HG03280 (cell line): Measurements from ENCODE around the gene CWC27.
"Not testable (repeated sequence)": the region's sequence is repeated elsewhere in the genome, so short reads cannot be mapped to it uniquely, and the experiment has no call there.

Experiments
- ATAC-seq: cut with Tn5 transposase; IDR thresholded peaks from one replicate; pipeline ENCODE4 v1.9.1; 2021; ENCODE audit warnings: mild to moderate bottlenecking, moderate library complexity; ENCODE audit not compliant: unreplicated experiment

CWC27 gene

DNA sequence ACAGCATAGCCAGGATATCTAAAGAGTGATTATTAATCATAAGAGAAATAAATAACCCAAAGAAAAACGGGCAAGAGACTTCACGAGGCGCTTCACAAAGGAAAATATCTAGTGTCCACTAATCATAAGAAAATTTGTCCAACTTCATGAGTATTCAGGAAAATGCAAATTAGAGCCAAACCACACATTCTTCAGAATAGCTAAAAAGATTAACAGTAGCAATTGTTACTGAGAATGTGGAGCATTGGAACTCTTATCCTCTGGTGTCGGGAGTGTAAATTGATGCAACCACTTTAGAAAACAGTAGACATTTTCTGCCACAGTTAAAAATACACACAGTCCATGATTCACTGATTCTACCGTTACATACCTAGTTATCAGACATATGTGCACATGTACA lies 145.7 kb downstream of the CWC27 start:
- no peak for ATAC-seq

DNA sequence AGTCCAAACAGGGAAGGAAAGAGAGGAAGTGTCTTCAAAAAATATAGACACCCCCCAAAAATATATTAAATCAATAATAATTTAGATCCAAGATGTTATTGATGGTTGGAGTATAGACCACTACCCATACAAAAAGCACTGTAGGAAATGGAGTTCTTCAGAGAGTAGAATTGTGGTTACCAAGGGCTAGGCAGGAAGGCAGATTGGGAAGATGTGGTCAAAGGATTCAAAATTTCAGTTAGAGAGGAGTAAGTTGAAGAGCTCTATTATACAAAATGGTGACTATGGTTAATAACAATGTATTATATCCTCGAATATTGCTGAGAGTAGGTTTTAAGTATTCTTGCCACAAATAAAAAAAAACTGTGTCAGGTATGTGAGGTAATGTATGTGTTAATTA lies 149.4 kb downstream of the CWC27 start:
- ATAC-seq = no peak

DNA sequence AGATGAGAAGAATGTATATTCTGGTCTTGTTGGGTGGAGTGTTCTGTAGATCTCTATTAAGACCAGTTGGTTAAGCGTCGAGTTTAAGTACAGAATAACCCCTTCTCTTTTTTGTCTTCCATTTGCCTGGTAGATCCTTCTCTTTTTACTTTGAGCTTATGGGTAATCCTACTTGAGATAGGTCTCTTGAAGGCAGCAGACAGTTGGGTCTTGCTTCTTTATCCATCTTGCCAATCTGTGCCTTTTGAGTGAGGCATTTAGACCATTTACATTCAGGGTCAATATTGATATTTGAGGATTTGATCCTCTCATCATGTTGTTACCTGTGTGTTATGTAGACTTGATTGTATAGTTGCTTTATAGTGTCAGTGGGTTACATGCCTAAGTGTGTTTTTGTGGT lies 152.7 kb downstream of the CWC27 start:
- ATAC-seq = no peak

DNA sequence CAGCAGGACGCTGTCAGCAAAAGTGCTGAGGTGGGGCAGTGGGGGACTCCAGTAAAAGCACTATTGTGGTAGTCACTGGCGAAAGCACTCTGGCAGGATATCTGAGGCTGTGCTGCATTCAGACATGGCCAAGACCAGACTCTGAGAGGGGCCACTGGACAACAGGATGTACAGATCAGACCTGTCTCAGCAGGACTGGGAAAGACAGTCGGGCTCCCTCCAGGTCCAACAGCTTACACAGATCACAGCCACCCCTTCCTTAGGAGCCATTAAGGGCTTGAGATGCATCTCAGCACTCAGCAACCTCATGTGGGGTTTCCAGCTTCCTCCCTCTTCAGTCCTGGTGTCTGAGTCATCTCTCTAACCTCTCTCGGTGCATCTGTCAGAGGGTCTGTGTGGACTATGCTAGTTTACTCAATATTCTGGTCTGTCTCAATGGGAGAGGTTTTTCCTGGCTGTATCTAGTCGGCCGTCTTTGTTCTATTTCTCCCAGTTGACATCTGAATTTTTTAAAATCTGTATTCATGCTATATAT lies 154.5 kb downstream of the CWC27 start:
- no peak for ATAC-seq

DNA sequence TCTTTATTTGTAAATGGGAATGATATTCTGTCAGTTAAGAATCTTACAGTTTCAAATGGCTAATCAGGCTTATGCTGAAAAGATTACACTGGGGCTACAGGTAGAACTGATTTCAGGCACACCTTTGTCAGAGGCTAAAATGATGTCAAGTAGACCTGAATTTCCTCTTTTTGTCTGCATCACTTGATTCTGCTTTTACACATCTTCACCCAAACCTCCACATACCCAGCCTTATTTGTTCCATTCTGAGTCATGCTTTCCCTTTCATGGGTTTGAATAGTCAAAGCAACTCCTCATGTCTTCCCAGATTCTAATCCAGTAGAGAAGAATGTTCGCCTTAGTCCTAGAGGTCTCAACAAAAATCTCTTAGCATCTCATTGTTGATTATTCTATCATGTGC lies 156.4 kb downstream of the CWC27 start:
- no peak for ATAC-seq

DNA sequence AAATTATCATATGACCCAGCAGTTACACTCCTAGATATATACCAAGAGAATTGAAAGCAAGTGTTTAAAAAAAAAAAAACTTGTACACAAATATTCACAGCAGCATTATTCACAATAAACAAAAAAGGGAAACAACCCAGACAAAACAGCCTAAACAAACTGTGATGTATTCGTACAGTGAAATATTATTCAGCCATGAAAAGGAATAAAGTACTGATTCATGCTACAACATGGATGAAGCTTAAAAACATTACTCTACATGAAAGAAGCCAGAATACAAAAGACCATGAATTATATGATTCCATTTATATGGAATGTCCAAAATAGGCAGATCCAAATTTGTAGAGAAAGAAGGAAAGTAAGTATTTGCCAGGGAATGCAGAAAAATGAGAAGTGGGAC lies 161.1 kb downstream of the CWC27 start:
- no peak for ATAC-seq

DNA sequence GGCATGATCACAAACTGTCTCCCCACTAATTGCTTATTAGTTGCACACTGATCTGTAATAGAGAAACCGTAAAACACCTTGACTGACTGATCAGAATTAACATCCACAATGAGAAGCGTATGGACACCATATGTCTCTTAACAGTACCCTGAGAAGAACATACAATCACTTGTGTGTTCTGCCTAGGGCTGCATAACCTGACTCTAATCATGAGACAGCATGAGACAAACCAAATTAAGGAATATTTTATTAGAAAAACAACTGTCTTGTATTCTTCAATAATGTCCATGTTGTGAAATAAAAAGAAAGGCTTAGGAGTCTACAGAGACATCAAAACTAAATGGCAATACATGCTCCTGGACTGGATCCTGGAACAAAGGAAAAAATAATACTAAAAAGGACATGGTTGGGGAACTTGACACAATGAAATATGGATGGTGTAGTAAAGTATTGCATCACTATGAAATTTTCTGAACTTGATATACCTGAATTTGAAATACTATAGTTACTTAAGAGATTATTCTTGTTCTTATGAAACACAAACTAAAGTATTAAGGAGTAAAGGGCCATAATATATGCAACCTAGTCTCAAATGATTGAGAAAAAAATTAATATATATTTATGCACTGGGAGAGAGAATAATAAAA lies 162.1 kb downstream of the CWC27 start:
- no peak for ATAC-seq

DNA sequence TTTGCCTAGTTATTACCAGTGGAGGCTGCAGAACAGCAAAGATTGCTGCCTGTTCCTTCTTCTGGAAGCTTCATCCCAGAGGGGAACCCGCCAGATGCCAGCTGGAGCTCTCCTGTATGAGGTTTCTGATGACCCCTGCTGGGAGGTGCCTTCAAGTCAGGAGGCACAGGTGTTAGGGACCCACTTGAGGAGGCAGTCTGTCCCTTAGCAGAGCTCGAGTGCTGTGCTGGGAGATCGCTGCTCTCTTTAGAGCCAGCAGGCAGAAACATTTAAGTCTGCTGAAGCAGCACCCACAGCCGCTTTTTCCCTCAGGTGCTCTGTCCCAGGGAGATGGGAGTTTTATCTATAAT lies 170.7 kb downstream of the CWC27 start:
- ATAC-seq = not testable (repeated sequence)

DNA sequence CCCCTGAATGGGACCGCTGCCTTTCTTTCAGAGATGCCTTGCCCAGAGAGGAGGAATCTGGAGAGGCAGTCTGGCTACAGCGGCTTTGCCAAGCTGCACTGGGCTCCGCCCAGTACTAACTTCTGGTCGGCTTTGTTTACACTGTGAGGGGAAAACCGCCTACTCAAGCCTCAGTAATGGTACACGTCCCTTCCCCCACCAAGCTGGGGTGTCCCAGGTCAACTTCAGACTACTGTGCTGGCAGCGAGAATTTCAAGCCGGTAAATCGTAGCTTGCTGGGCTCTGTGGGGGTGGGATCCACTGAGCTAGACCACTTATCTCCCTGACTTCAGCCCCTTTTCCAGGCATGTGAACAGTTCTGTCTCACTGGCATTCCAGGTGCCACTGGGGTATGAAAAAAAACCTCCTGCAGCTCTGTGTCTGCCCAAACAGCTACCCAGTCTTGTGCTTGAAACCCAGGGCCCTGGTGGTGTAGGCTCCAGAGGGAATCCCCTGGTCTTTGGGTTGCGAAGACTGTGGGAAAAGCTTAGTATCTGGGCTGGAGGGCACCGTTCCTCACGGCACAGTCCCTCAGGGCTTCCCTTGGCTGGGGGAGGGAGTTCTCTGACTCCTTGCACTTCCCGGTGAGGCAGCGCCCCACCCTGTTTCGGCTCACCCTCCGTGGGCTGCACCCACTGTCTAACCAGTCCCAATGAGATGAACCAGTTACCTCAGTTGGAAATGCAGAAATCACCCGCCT lies 171.2 kb downstream of the CWC27 start:
- ATAC-seq = no peak

DNA sequence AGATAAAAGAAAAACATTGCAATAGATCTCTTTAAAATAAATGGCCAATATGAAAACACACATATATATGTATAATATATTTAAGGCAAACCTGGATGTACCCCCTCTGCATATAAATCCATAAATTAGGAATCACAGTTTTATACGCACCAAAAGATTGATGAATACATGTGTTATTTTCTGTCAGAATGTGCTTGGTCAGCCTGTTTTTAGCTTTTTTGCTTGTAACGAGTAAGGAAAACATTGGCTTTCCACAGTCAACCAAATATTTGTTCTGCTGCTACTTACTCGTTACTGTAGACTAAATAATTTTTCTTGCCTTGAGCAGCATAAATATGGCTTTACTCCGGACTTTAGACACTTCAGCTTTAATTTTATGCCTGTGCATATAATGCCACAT lies 173.7 kb downstream of the CWC27 start:
- ATAC-seq = no peak

DNA sequence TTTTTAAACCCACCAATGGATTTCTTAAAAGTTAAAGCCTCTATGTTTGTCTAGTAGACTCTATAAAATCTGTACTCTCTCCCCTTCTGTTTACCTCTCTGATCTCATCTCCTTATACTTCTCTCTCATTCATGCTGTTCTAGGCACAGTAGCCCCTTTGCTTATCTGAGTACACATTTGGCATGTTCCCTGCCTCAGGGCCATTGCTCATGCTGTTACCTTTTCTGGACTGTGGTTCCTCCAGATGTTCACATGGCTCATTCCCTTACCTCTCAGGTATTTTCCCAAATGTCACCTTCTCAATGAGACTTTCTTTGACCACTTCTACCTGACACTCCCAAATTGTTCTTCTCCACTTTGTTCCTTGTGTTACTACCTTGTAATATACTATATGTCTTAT lies 176.1 kb downstream of the CWC27 start:
- ATAC-seq = no peak

DNA sequence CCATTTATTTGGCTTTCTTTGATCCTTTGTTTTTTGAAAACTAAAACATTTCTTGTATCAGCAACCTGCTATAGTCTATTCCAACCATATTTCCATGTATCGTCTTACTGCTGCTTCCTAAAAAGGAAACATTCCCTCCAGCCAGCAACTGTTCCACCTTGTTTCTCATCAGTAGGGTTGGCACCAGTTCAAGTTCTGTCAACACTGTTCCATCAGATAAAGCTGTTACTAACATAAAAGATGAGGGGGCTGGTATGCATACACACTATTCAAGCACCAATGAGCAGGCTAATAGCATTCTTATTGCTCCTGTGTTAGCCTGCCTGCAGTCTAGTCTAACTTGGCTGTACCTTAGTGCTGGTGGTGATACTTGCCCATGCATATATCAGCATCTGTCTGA lies 178.3 kb downstream of the CWC27 start:
- no peak for ATAC-seq

DNA sequence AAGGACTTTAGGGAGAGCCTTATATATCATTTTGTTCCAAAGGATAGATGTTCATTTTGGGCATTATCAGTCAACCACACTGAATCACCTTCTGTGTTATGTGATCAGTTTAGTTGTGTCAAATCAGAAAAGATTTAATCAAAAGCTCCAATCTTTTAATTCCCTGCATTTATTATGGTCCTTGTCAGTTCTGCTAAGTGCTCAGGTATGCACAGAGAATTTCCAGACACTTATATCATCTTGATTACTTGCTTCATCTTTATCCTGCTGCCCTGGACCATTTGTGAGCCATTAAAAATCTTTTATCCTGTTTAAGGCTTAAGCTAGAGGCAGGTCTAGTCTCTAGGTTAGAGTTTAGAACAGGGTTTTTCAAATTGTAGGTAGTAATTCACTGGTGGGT lies 179.1 kb downstream of the CWC27 start:
- no peak for ATAC-seq

DNA sequence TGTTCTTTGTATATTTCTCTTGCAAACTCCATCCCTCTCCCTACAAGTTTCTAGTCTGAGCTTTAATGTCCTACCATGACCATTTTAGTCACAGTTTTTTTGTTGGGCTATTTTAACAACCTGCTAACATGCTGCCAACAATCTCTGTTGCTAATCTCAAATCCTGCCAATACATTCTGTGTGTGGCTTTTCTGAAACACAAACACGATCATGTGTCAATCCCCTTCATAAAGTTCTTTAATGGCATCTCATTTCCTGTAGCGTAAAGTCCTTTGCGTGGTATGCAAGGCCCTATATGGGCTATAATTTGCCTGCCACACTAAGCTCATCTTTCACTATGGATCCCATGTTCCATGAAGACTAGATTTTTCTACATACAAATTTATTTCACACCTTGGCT lies 180.6 kb downstream of the CWC27 start:
- no peak for ATAC-seq

DNA sequence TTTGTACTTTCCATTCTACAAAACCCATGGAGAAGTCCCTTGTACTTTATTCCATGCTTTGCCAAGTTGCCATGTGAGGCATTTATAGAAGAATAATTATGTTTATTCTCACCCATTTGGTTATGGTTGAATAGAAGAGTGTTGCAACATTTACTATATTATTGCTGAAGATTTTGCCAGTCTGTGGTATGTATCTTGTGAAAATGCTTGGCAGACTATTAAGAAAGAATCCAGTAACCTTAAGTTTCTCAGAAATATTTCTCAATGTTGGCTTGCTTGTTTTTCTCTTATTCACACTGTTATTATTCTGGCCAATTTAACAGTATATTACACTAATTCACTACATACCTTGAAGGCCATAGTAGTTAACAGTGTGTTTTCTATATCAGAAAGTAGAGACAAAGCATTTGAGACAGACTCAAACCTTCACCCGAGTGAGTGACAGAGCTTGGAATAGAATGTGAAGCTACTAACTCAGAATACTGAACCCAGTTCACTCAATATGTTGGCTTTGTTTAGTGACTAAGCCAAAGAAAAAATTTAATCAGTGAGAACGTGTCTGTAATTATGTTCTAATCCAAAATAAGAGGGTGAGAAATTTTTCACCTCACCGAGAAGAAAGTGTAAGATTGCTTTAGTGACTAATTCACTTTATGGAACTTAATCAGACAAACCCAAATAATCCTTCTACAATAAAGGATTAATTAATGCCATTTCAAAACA lies 184.4 kb downstream of the CWC27 start:
- ATAC-seq = no peak

DNA sequence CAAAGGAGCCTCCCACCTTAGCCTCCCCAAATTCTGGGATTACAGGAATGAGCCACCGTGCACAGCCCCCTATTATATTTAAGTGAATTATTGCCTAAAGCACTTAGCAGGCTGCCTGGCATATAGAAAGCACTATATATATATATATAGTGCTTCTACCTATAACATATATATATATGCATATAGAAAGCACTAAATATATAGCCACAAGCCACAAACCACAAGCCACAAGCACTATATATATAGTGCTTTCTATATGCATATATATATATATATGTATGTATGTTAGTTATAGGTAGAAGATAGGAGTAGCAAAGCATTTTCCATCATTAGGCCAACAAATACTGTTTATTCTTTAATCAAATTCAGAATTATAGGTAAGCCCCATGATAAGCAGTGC lies 185.8 kb downstream of the CWC27 start:
- ATAC-seq = no peak

DNA sequence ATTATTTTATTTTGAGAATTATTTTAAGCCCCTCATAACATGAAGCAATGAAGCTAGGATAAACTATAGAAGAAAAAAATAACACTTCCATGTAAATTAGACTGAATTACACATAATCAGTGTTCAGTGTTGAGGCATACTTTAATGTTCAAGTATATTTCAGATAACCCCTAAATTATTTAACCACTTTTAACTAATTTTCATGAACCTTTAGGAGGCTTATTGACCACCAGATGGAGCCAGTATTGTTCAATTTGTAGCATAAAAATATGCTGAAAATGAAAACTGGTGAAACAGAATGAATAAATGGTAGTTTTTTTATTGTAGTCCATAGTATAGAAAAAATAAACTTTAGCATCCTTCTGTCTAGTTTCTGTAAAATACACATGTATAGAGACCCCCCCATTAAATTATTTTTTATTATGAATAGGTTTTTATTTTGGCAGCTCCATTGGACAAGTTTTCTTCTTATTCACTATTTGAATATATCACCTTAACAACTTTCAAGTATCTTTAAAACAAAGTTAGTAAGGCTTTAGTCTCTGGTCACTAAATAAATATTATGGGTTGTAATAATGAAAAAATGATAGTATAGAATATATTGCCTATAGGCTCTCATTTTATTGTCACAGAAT lies 190.1 kb downstream of the CWC27 start:
- ATAC-seq = no peak

DNA sequence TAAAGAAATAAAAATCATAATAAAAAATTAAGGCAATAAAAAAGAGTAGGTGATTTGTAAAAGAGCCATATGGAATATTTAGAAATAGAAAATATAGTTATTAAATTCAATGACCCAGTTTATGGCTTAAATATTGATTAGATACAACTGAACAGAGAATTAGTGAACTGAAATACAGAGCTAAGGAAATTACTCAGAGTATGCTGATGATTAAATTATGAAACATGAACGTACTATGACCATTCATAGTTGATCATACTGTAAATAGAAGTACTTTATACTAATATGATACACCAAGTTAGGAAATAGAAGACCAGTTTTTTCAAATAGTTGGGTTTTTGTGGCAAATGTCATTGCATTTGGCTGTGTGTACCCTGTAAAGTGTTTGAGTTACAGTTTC lies 194.5 kb downstream of the CWC27 start:
- ATAC-seq = no peak

DNA sequence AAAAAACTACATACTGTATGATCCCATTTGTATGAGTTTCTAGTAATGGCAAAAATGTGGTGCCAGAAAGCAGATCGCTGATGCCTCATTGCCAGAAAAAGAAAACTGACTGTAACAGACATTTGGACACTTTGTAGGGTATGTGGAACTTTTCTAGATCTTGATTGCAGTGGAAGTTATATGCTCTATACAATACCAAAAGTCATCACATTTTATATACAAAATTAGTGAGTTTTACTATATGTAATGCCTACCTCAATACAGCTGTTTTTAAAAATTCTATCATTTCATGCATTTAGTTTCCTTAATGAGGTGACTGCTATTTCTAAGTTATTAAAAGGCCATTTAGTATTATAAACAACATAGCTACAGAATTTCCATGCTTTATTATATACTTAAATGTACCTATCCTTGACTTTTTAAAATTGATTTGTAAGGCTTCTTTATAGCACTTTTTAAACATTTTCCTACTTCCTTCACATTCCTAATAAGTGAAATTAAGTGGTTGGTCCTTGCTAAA lies 199.9 kb downstream of the CWC27 start:
- no peak for ATAC-seq

DNA sequence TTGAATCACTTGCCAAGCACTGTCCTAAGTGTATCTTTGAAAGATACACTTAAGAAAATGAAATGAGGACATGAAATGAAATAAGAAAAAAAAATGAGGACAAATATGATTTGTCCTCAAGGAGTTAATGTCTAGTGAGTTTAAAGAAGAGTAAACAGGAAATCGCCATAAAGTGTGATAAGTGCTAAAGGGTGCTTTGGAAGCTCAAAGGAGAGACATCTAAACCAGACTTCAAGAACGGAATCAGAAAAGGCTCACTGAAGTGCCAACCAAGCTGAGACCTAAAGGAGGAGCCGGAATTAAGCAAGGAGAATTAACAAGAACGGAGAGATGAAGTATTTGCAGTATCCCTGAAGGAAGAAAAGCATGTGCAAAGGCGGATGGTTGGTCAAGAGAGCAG lies 200.8 kb downstream of the CWC27 start:
- no peak for ATAC-seq

DNA sequence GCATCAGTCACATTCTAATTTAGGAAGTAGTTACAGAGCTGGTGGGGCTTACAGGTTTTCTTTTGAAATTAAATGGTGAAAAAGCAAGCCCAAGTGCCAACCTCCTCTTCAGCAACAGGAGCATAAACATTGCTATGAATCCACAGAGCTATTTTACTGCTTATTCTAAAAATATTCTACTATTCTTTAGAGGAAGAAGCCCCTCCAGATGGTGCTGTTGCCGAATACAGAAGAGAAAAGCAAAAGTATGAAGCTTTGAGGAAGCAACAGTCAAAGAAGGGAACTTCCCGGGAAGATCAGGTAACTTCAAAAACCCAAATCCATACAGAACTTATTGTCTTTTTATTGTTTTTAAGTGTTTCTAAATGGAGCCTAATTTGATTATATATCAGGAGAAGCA lies 202.8 kb downstream of the CWC27 start:
- no peak for ATAC-seq
